ENCODE data around the gene DIAPH3. TPM values are rescaled to one million over a fixed set of nuclear protein-coding genes. Genes with fewer than 3 reads are reported as not detected.

DIAPH3 gene
- total RNA-seq, 1 donor from 2014 or later = 2.6 TPM

GRCh38 chr13:59787679-59788078, 376.0 kb downstream of the DIAPH3 start:
- Mint-ChIP-seq H3K27ac (ENCODE audit: unreplicated experiment) (no peak overlapping the region), H3K36me3 (ENCODE audit: unreplicated experiment) (no peaks in the 10 kb centered on the region), H3K4me3 (ENCODE audit: unreplicated experiment) (no peak overlapping the region), H3K4me1 (ENCODE audit: low read depth, unreplicated experiment) (peaks cover 12% of the 10 kb centered on the region), H3K27me3 (ENCODE audit: unreplicated experiment) (peaks cover under 1% of the 10 kb centered on the region), H3K9me3 (ENCODE audit: unreplicated experiment) (peaks cover 4% of the 10 kb centered on the region)
- TF ChIP-seq CTCF (IDR thresholded peaks at IDR 0.05; ENCODE audit: partially characterized antibody, unreplicated experiment) = no peak
- DNase-seq = no peak

GRCh38 chr13:59782696-59783095, 381.0 kb downstream of the DIAPH3 start:
- DNase-seq = no peak
- Mint-ChIP-seq H3K36me3 (ENCODE audit: unreplicated experiment) (no peaks in the 10 kb centered on the region), H3K4me3 (ENCODE audit: unreplicated experiment) (no peak overlapping the region), H3K4me1 (ENCODE audit: low read depth, unreplicated experiment) (no peaks in the 10 kb centered on the region), H3K9me3 (ENCODE audit: unreplicated experiment) (no peaks in the 10 kb centered on the region), H3K27ac (ENCODE audit: unreplicated experiment) (no peak overlapping the region), H3K27me3 (ENCODE audit: unreplicated experiment) (peaks cover 2% of the 10 kb centered on the region)
- no peak for TF ChIP-seq CTCF (IDR thresholded peaks at IDR 0.05; ENCODE audit: partially characterized antibody, unreplicated experiment)

GRCh38 chr13:59780058-59780457, 383.7 kb downstream of the DIAPH3 start:
- no peak for DNase-seq
- Mint-ChIP-seq H3K27ac (ENCODE audit: unreplicated experiment) (no peak overlapping the region), H3K27me3 (ENCODE audit: unreplicated experiment) (peaks cover 2% of the 10 kb centered on the region), H3K36me3 (ENCODE audit: unreplicated experiment) (no peaks in the 10 kb centered on the region), H3K9me3 (ENCODE audit: unreplicated experiment) (no peaks in the 10 kb centered on the region), H3K4me3 (ENCODE audit: unreplicated experiment) (no peak overlapping the region), H3K4me1 (ENCODE audit: low read depth, unreplicated experiment) (no peaks in the 10 kb centered on the region)
- TF ChIP-seq CTCF (IDR thresholded peaks at IDR 0.05; ENCODE audit: partially characterized antibody, unreplicated experiment) = no peak

- H3K9me3 Mint-ChIP-seq (ENCODE audit: unreplicated experiment) = peaks cover 2% of the 10 kb centered on the region
- no peak for DNase-seq
- no peak for TF ChIP-seq CTCF (IDR thresholded peaks at IDR 0.05; ENCODE audit: partially characterized antibody, unreplicated experiment)
- no peaks in the 10 kb centered on the region for H3K36me3 Mint-ChIP-seq (ENCODE audit: unreplicated experiment)
- H3K27ac Mint-ChIP-seq (ENCODE audit: unreplicated experiment) = no peak overlapping the region
- peaks cover 9% of the 10 kb centered on the region for H3K4me1 Mint-ChIP-seq (ENCODE audit: low read depth, unreplicated experiment)
- no peaks in the 10 kb centered on the region for H3K27me3 Mint-ChIP-seq (ENCODE audit: unreplicated experiment)
- H3K4me3 Mint-ChIP-seq (ENCODE audit: unreplicated experiment) = no peak overlapping the region
These were observed 386.6 kb downstream of the DIAPH3 start for GRCh38 chr13:59776924-59777690.

GRCh38 chr13:59774491-59774971, 389.2 kb downstream of the DIAPH3 start:
- no peaks in the 10 kb centered on the region for H3K27me3 Mint-ChIP-seq (ENCODE audit: unreplicated experiment)
- no peak for DNase-seq
- TF ChIP-seq CTCF (IDR thresholded peaks at IDR 0.05; ENCODE audit: partially characterized antibody, unreplicated experiment) = no peak
- H3K4me1 Mint-ChIP-seq (ENCODE audit: low read depth, unreplicated experiment) = peaks cover 9% of the 10 kb centered on the region
- H3K36me3 Mint-ChIP-seq (ENCODE audit: unreplicated experiment) = no peaks in the 10 kb centered on the region
- no peak overlapping the region for H3K4me3 Mint-ChIP-seq (ENCODE audit: unreplicated experiment)
- H3K27ac Mint-ChIP-seq (ENCODE audit: unreplicated experiment) = no peak overlapping the region
- H3K9me3 Mint-ChIP-seq (ENCODE audit: unreplicated experiment) = peaks cover 2% of the 10 kb centered on the region
